Activated CD4-positive, CD25-positive, alpha-beta regulatory T cell treated with anti-CD3 and anti-CD28 coated beads, Interleukin-2, amount 50 U/mL, for 24 hours (primary cell): ENCODE data around the gene MAN1B1.

Experiments used
- ATAC-seq, 2 donors: fragments of 150-1000 bp; cut with Tn5 transposase; one replicate each; pipeline ENCODE4 v1.10.0; 2021; ENCODE audit warnings: mild to moderate bottlenecking in 1 of 2, moderate library complexity in 1 of 2

The MAN1B1 gene

GRCh38 chr9:137088121-137088520 is 1.3 kb downstream of the MAN1B1 start:
- ATAC-seq: no peak

DNA sequence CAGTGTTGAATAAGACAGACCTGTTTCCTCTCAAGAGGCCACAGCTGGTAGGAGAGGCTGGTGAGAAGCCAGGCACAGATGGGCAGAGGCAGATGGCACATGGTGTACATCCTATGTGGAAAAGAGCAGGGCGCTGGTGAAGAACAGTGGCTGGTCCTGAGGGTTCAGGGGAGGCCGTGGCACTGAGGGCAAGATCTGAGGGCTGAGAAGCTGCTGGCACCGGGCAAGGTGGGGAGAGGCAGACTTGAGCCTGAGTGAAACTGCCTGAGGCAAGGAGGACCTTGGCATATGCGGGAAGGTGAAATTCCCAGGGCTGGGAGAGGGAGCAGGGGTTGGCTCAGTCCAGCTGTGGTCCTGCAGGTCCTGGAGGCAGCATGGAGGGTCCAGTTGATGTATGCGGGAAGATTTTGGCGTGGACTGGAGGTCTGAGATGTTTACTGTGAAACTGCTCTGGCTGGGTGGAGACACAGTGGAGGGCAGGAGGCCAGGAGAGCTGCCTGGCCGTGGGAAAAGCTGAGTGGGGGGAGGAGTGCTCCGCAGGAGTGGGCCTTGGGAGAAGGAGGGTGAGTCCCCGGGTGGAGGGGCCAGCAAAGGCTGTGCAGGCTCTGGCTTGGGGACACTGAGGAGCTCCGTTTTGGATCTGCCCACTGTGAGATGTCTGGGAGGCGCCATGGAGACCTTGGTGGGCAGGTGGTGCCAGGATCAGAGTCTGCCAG is 2.6 kb downstream of the MAN1B1 start:
- ATAC-seq: no peak

- ATAC-seq: peak; percentile 97
Measured at GRCh38 chr9:137095664-137096517, 9.1 kb downstream of the MAN1B1 start.

GRCh38 chr9:137096785-137097546 is 10.2 kb downstream of the MAN1B1 start:
- ATAC-seq: no peak

- no peak for ATAC-seq
Measured at GRCh38 chr9:137097761-137098462, 11.1 kb downstream of the MAN1B1 start.

- no peak for ATAC-seq
Measured at GRCh38 chr9:137099231-137099630, 12.4 kb downstream of the MAN1B1 start.

- ATAC-seq: no peak
Measured at GRCh38 chr9:137103206-137103999, 16.6 kb downstream of the MAN1B1 start.

GRCh38 chr9:137105814-137106661 is 19.3 kb downstream of the MAN1B1 start:
- no peak for ATAC-seq

DNA sequence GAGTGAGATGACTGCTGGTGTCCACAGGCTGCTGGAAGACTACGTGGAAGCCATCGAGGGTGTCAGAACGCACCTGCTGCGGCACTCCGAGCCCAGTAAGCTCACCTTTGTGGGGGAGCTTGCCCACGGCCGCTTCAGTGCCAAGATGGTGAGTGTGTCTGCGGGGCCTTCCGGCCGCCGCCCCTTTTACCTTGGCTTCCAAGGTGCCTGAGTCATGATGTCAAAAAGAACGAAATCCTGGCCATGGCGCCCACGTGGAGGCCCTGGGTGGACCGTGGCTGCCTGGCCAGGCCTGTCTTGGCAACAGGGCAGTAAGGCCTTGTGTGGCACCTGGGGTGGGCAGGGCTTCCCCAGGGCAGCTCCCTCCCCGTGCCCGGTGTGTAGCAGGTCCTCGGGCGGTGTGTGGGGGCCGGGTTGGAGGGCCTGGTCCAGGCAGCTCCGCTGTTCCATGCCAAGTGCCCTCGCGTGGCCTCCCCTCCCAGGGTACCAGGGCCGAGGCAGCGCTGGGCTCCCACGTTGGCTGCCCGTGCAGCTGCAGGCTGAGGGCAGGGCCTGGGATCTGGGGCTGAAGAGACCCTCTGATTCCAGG is 20.0 kb downstream of the MAN1B1 start:
- no peak for ATAC-seq

DNA sequence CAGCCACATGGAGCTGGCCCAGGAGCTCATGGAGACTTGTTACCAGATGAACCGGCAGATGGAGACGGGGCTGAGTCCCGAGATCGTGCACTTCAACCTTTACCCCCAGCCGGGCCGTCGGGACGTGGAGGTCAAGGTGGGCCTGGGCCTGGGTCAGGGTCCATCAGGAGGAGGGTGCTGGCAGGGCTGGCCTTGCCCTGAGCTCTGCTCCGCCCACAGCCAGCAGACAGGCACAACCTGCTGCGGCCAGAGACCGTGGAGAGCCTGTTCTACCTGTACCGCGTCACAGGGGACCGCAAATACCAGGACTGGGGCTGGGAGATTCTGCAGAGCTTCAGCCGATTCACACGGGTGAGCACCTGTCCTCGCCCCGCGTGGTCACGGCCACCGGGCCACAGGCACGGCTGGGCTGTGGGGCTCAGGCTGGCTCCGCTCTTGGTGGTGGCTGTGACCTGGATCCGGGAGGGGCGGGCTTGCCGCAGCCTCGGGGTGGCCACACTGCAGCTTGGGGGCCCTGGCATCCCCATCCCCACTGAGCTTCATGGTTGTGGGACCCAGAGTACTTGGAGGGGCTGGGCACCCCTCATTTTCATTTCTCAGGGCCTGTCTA is 20.6 kb downstream of the MAN1B1 start:
- ATAC-seq: peak in 1 of 2 donors; percentile 5

DNA sequence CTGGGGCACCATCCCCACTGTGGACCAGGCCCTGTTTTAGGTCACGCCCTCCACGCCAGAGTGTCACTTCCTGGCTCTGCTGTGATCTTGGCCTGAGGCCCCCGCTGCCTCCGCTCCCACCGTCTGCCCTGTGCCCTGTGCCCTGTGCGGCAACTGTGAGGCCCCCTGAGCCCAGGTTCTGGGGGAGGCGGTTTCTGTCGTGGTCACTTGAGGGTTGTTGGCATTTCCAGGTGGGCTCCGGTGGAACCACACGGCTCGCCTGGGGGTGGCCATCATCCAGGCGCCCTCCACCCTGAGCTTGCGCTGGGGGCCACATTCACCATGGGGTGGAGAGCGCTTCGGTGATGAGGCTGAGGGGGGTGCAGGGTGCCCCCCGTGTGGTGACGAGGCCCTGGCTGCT is 21.2 kb downstream of the MAN1B1 start:
- no peak for ATAC-seq

DNA sequence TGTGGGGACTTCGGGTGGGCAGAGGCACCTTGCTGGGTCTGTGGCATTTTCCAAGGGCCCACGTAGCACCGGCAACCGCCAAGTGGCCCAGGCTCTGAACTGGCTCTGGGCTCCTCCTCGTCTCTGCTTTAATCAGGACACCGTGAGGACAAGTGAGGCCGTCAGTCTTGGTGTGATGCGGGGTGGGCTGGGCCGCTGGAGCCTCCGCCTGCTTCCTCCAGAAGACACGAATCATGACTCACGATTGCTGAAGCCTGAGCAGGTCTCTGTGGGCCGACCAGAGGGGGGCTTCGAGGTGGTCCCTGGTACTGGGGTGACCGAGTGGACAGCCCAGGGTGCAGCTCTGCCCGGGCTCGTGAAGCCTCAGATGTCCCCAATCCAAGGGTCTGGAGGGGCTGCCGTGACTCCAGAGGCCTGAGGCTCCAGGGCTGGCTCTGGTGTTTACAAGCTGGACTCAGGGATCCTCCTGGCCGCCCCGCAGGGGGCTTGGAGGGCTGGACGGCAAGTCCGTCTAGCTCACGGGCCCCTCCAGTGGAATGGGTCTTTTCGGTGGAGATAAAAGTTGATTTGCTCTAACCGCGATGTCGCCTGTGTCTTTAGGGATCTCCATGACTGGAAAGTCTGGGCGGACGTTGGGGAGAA is 21.9 kb downstream of the MAN1B1 start:
- no peak for ATAC-seq

- ATAC-seq: no peak
Measured at GRCh38 chr9:137109250-137110146, 22.7 kb downstream of the MAN1B1 start.

- no peak for ATAC-seq
Measured at GRCh38 chr9:137110147-137110910, 23.5 kb downstream of the MAN1B1 start.

DNA sequence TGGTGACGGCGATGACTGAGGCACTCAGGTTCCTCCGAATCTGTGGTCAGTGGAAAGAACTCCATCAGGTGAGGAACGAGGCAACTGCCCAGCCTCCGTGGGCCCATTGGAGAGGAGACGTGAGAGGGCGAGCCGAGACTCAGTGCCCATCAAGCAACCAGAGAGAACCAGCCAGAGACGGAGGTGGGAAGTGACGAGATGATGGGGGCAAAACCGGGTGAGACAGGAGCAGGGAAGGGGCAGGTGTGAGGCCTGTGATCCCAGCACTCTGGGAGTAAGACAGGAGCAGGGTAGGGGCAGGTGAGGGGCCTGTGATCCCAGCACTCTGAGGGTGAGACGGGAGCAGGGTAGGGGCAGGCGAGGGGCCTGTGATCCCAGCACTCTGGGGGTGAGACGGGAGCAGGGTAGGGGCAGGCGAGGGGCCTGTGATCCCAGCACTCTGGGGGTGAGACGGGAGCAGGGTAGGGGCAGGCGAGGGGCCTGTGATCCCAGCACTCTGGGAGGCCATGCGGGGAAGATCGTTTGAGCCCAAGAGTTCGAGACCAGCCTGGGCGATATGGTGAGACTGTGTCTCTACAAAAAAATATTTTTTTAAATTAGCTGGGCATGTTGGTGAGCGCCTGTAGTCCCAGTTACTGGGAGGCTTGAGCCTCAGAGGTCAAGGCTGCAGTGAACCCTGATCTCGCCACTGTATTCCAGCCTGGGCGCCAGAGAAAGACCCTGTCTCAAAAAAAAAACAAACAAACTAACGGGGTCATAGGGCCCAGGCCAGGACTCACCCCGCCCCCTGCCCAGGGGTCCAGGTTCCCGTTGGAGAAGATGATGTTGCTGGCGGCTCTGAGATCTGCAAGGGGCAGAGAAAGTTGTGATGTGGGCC is 24.4 kb downstream of the MAN1B1 start:
- ATAC-seq: no peak

DNA sequence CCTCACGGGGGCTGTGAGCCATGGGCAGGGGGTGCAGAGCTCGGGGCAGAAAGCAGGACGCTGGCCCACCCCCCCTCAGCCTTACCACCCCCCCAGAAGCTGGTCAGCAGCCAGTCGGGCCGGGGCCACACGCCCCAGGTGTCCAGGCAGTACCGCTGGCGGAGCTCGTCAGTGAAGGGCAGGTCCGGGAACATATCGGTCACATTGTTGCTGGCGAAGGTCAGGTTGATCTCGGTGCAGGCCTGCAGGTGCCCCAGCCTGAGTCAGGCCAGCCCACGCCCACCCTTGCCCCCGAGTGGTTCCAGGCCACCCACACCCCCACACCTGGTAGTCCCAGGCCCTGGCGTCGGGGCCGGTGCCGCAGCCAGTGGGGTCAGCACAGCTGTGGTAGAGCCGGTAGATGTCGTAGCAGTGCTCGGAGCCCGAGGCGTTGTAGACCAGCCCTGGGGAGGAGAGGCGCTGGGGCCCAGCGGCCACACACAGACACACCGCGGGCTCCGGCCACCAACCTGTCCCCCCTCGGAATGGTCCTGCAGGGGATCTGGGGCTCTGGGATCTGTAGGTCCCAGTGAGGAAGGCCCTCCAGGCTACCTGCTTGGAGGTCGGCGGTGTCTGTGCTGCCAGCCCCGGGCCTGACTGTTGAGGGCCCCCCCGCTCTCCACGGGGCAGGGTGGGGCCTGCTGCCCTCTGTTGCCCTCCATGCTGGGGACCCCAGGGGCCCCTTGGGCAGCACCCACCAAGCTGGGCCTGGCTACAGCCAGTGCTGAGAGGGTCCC is 25.2 kb downstream of the MAN1B1 start:
- no peak for ATAC-seq
